Fibroblast of skin of left quadriceps (primary cell): ENCODE measurements around the gene SP7.
"Not testable (repeated sequence)": the region's sequence is repeated elsewhere in the genome, so short reads cannot be mapped to it uniquely, and the experiment has no call there.

Experiments
- DNase-seq, 2 experiments: peaks; one replicate each; pipeline ENCODE4 v3.0.0-alpha.2; 2013; ENCODE audit warnings: low read depth in 2 of 2

SP7 gene

GRCh38 chr12:53320352-53321195 is 15.6 kb downstream of the SP7 start:
- DNase-seq, result no peak

DNA sequence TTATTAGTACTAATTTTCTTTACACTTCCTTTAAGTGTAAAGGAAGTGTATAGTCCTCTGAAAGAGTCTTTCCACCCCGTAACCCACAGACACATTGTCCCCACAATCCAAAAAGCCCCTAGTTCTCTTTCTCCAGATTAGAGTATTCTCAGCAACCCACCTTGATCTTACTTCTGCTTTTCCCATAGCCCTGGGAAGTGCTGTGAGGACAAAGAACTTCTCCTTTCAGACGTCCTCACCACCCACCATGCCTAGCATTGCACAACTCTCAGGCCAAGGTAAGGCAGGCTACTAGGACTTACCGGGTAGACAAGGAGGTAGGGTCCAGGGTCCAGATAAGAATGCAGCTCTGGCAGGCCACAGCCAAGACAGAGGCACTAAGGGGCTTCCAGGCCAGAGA is 22.2 kb downstream of the SP7 start:
- DNase-seq, result no peak

DNA sequence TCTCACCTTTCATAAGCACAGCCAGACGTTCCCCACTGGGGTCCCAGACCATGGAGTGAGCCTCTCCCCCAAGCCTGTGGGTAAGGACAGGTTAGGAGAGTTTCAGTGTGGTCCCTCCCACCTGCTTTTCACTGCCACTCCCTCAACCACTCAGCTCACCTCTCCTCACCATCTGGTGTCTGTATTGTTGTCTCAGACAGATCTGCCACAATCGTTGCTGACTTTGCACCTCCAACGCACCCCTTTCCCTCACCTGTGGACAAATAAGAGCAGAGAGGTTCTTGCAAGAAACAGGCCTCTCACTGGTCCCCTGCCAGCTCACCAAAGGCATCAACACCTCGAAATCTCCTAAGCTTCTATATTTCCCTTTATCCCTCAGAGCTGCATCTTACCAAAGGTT is 27.9 kb downstream of the SP7 start:
- no peak for DNase-seq

DNA sequence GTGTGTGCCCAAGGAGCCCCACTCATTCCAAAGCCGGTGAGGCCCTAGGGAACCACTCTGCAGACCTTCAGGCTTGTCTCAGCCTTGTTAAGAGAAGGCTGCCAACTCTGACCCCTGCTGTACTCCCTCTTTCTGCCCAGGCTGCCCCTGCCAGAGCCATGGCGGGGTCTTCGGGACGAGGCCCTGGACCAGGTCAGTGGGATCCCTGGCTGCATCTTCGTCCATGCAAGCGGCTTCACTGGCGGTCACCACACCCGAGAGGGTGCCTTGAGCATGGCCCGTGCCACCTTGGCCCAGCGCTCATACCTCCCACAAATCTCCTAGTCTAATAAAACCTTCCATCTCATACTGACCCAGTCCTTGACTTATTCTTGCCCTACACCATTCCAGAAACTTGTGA is 29.3 kb downstream of the SP7 start:
- DNase-seq, result no peak

DNA sequence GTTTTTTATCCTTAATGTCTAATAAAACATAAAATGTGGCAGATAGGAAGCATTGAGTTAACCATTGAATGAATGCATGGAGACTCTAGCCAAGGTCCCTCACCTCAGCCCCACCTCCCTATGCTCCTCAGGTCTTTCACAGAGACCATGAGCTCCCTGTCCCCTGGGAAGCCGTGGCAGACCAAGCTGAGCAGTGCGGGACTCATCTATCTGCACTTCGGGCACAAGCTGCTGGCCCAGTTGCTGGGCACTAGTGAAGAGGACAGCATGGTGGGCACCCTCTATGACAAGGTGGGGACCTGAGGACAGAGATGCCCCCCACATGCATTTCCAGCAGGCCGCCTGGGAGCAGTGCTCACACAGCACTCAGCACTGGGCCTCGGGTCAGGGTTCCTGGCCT is 33.3 kb downstream of the SP7 start:
- DNase-seq, result no peak

- no peak for DNase-seq
Observed at GRCh38 chr12:53300187-53300586, 36.0 kb downstream of the SP7 start.

- peak; percentile 54 to 66 for DNase-seq
Observed at GRCh38 chr12:53299454-53300180, 36.5 kb downstream of the SP7 start, which contains the start of gene MYG1. TSS of gene MYG1 (plus strand) at chr12:53299695. CDS start at chr12:53299738, 43 bp downstream.

GRCh38 chr12:53299101-53299453 is 37.1 kb downstream of the SP7 start:
- peak in 1 of 2 experiments; percentile 26 for DNase-seq

DNA sequence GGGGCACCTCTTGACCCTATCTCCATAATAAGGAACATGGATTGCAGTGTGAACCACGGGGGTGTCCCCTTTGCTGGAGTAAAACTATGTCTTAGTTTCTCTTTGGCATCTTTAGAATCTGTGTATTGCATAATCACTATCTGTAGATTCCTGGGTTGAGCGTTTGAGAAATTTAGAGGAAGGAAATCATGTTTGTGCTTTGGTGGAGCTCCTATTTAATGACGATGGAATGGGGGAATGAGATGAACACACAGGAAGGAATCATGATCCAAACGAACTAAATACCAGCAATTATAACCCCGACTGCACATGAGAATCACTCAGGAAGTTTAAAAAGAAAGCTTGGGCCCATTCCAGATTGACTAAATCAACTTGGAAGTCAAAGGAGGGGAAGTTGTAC is 38.0 kb downstream of the SP7 start:
- DNase-seq, result peak; percentile 77 to 84

GRCh38 chr12:53297106-53297505 is 39.0 kb downstream of the SP7 start:
- not testable (repeated sequence) for DNase-seq

DNA sequence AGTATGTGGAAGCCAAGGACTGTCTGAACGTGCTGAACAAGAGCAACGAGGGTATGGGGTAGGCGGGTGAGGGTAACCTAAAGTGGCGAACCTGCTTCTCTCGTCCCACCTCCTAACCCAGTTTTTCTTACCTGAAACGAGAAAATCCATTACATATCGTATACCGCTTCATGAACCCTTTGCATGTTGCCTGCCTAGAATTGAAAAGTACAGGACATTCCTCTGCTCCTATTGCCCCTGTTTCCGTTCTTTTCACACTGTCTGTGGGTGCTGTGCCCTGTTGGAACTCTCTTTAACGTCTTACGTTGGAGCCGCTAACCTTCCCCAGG is 40.3 kb downstream of the SP7 start:
- no peak for DNase-seq

DNA sequence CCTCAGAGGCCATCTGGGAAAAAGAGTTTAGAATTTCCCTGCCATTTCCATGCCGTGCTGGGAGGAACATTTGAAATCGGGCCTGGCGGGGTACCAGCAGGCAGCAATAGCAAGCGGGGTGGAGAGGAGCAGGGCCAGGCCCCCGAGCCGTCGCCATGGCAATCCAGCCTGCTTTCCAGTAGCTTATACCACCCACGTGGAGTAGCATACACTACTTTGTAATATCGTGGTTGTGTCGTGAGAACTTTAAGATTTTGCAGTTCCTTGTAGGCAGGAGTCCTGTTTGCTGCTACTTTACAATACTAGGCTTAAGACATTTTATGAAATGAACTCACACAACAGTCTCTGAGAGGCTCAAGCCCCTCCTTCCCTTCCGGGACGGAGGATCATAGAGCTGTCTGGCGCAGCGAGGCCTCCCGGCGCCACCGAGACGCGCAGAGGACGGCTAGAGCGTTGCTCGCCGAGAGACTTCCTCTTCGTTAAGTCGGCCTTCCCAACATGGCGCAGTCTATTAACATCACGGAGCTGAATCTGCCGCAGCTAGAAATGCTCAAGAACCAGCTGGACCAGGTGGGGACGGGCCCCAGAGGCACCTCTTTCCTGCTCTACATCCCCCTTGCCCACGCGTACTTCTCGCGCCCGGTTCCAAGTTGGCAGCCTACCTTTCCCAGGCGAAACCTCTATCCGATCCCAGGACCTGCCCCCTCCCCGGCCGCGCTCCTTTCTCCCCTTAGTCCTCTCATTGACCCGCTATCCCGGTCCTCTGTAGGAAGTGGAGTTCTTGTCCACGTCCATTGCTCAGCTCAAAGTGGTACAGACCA is 40.9 kb downstream of the SP7 start, which contains the start of gene PFDN5:
Gene PFDN5, plus strand, starts transcription at position 473 of the 821 bp plus-strand sequence. Its CDS starts 26 bp downstream, at position 499.
- peak; percentile 66 to 72 for DNase-seq

GRCh38 chr12:53292426-53292825 is 43.7 kb downstream of the SP7 start:
- DNase-seq, result no peak

DNA sequence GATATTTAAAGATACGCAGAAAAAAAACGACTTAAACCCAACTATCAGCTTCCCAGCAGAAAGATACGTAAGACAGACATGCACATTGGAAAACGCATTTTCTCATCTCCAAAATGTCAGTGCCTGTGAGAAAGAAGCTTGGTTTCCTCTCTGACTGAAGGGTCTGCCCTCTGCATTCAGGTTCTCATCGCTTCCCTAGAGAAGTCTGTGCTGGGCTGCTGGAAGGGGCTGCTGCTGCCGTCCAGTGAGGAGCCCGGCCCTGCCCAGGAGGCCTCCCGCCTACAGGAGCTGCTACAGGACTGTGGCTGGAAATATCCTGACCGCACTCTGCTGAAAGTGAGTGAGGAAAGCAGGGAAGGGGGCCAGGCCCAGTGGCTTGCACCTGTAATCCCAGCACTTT is 45.5 kb downstream of the SP7 start:
- DNase-seq, result no peak

GRCh38 chr12:53289891-53290290 is 46.3 kb downstream of the SP7 start:
- no peak for DNase-seq

DNA sequence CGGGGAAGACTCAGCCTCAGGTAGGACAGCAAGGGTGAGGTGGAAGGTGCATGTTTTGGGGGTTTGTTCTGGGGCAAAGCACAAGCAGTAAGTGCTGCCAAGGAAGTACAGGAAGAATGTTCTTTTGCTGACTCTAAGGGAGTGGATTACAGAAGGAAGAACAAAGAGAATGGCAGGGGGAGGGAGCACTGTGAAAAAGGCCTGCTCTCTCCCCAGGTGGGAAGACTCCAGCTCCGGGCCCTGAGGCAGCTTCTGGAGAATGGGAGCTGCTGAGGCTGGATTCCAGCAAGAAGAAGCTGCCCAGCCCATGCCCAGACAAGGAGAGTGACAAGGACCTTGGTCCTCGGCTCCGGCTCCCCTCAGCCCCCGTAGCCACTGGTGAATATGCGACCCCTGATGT is 47.8 kb downstream of the SP7 start:
- no peak for DNase-seq

DNA sequence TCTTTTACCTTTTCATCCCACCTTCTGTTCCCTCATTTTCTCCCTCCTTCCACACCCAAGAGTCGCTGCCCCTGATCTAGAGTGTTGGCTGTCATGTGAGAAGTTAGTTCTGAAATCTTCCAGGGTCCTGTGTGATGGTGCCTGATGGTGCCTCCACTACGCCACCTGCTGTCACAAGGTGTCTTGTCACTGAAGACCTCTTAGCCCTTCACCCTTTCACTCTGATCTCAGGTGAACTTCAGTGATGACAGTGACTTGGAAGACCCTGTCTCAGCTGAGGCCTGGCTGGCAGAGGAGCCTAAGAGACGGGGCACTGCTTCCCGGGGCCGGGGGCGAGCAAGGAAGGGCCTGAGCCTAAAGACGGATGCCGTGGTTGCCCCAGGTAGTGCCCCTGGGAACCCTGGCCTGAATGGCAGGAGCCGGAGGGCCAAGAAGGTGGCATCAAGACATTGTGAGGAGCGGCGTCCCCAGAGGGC is 48.4 kb downstream of the SP7 start:
- DNase-seq, result peak in 1 of 2 experiments; percentile 24

DNA sequence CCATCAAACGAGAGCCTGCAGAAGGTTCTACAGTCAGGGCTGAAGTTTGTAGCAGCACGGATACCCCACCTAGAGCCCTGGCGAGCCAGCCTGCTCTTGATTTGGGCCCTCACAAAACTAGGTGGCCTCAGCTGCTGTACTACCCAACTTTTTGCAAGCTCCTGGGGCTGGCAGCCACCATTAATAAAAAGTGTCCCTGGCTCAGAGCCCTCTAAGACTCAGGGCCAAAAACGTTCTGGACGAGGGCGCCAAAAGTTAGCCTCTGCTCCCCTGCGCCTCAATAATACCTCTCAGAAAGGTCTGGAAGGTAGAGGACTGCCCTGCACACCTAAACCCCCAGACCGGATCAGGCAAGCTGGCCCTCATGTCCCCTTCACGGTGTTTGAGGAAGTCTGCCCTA is 49.7 kb downstream of the SP7 start:
- DNase-seq, result no peak

- no peak for DNase-seq
Observed at GRCh38 chr12:53279888-53280498, 56.2 kb downstream of the SP7 start.

DNA sequence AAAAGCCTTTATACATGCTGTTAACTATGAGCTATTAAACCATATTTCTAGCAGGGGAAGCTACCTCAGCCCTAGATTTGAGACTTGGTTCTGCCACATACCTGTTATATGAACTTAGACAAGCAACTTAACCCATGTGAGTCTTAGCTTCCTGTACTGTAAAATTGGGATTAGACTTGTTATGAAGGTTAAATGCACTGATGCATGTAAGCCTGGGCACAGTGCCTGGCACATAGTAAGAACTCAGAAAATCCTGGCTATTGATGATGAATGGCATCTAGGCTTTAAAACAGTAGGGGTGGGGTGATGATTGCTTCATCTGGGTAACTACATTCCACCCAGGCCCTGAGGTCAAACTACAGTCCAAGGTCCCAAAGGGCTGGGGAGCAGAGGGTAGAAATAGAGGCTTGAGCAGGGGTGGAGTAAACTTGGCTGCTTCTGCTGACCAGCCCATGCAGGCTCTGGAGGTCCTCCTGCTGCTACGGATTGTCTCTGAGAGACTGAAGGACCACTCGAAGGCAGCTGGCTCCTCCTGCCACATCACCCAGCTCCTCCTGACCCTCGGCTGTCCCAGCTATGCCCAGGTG is 56.8 kb downstream of the SP7 start:
- DNase-seq, result no peak

DNA sequence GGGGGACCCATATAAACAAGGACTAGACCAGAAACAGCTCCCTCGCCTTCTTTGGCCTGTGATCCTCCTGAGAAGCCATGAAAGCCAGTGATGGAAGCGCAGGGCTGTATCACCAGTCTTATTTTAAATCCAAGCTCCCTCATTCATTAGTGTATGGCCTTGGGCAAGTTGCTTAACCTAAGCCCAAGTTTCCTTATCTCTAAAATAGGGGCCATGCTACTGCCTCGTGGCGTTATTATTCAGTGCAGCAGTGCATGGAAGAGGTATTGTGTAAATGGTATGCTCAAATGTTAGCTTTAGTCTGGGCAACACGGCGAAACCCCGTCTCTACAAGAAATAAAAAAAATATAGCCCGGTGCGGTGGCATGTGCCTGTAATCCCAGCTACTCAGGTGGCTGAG is 58.2 kb downstream of the SP7 start:
- no peak for DNase-seq
